Small intestine (tissue), 16 donors: ENCODE measurements around the gene DPP6. TPM values are rescaled to one million over a fixed set of nuclear protein-coding genes. Genes with fewer than 3 reads are reported as not detected.
"Not testable (repeated sequence)": the region's sequence is repeated elsewhere in the genome, so short reads cannot be mapped to it uniquely, and the experiment has no call there.

Experiments
- DNase-seq, 2 donors: peaks; one replicate each; pipeline versions ENCODE4 v3.0.0 to v3.0.0-alpha.2; 2013
- FAIRE-seq: peaks from 2 replicates; lab custom pipeline; 2012; peaks lifted over from hg19 to GRCh38; lab: Jason Lieb, UNC
- H3K27ac ChIP-seq, 3 donors: one replicate each; pipeline ENCODE4 v1.5.1; 2013; ENCODE audit warnings: low read length in 2 of 3, mild to moderate bottlenecking in 2 of 3, control low read depth in 1 of 3, inconsistent platforms in 1 of 3, low read depth in 1 of 3, moderate library complexity in 1 of 3
- H3K27me3 ChIP-seq, 3 donors: one replicate each; pipeline ENCODE4 v1.6.1; 2013; ENCODE audit warnings: low read length in 3 of 3, inconsistent platforms in 1 of 3; ENCODE audit not compliant: control insufficient read depth in 3 of 3, insufficient read depth in 3 of 3
- H3K36me3 ChIP-seq, 3 donors: one replicate each; pipeline ENCODE4 v1.6.1; 2013; ENCODE audit warnings: low read length in 3 of 3, inconsistent platforms in 1 of 3, low read depth in 1 of 3, mild to moderate bottlenecking in 1 of 3, moderate library complexity in 1 of 3; ENCODE audit not compliant: control insufficient read depth in 3 of 3, insufficient read depth in 2 of 3
- H3K4me1 ChIP-seq, 3 donors: one replicate each; pipeline ENCODE4 v1.6.1; 2013; ENCODE audit warnings: low read length in 2 of 3, inconsistent platforms in 1 of 3, low read depth in 1 of 3, mild to moderate bottlenecking in 1 of 3, moderate library complexity in 1 of 3; ENCODE audit not compliant: control insufficient read depth in 3 of 3, insufficient read depth in 2 of 3
- H3K4me3 ChIP-seq, 3 donors: one replicate each; pipeline ENCODE4 v1.5.1; 2013; ENCODE audit warnings: low read length in 3 of 3, control low read depth in 1 of 3, inconsistent platforms in 1 of 3, low read depth in 1 of 3, mild to moderate bottlenecking in 1 of 3, moderate library complexity in 1 of 3
- H3K9me3 ChIP-seq, 2 donors: one replicate each; pipeline ENCODE4 v1.6.1; 2013; ENCODE audit warnings: low read depth in 1 of 2, low read length in 1 of 2; ENCODE audit not compliant: control insufficient read depth in 2 of 2, insufficient read depth in 1 of 2
- WGBS, 3 donors: extraction: QIAGEN DNeasy Blood & Tissue Kit; methylation state at CpG; one replicate each; pipeline ENCODE4 v1.1.7; 2013; 5-methylcytosine and 5-hydroxymethylcytosine counted together
- long read RNA-seq, 10 donors: transcript quantifications; one replicate each; lab custom pipeline, GENCODE V29; 2026
- polyA plus RNA-seq, 4 donors: library from polyadenylated mRNA; stranded (reverse) in 3 of 4; unstranded in 1 of 4; fragments of 200-250 nt in 3 of 4; fragments of 120-200 nt in 1 of 4; gene quantifications; one replicate each; pipeline versions ENCODE4 v1.2.1 to v1.2.3, GENCODE V29; 2013
- donor health status: healthy with polysubstance abuse.
- donor health status: control.
- donor health status: control.
- donor health status: Bipolar disorder and iron deficiency.
- donor health status: healthy.

The DPP6 gene
- 1 to 10 TPM in 1 of 4 donors, under 1 TPM in 1, not detected in 2; 0.80 to 1.8 TPM for polyA plus RNA-seq
- long read RNA-seq, donor 1 = 0 reads
- long read RNA-seq, donor 2 = 0 reads
- long read RNA-seq, donor 3 = 0 reads
- long read RNA-seq, donor 4 = 0 reads
- long read RNA-seq, donor 5, partial matches to known transcripts = 0 of 1 reads
- long read RNA-seq, donor 5, other reads (novel, unspliced or antisense) = 0 of 1 reads
- long read RNA-seq, donor 6 = 0 reads
- long read RNA-seq, donor 7 = 0 reads
- long read RNA-seq, donor 8 = 0 reads
- long read RNA-seq, donor 9 = 0 reads
- long read RNA-seq, donor 10 = 0 reads

GRCh38 chr7:154051643-154052529 is at the start of gene DPP6:
Gene DPP6 (plus strand): TSS chr7:154052398.
- not testable (repeated sequence) for H3K36me3 ChIP-seq, FAIRE-seq, DNase-seq, H3K27ac ChIP-seq, H3K4me1 ChIP-seq, H3K9me3 ChIP-seq, H3K4me3 ChIP-seq, H3K27me3 ChIP-seq
- 6 to 16% (median 9%) methylated on average over 25 to 72 of the region's 81 CpGs for WGBS, 3 donors

- H3K36me3 ChIP-seq, H3K27ac ChIP-seq, H3K4me3 ChIP-seq, H3K9me3 ChIP-seq, H3K4me1 ChIP-seq, FAIRE-seq, DNase-seq, H3K27me3 ChIP-seq: not testable (repeated sequence)
- WGBS, 3 donors = 69 to 73% (median 71%) methylated on average over 2 of the region's 3 CpGs
Observed at GRCh38 chr7:154009423-154009911, 42.7 kb upstream of the DPP6 start.

GRCh38 chr7:154010726-154011568 is 41.3 kb upstream of the DPP6 start:
- H3K27ac ChIP-seq, DNase-seq, H3K9me3 ChIP-seq, H3K4me3 ChIP-seq, FAIRE-seq, H3K4me1 ChIP-seq, H3K27me3 ChIP-seq, H3K36me3 ChIP-seq: not testable (repeated sequence)
- 70 to 85% (median 78%) methylated on average over 4 of the region's 4 CpGs for WGBS, 3 donors

- not testable (repeated sequence) for H3K4me3 ChIP-seq, H3K36me3 ChIP-seq, FAIRE-seq, H3K27ac ChIP-seq, H3K27me3 ChIP-seq, H3K9me3 ChIP-seq, DNase-seq, H3K4me1 ChIP-seq
- 49 to 60% (median 59%) methylated on average over 3 of the region's 3 CpGs for WGBS, 3 donors
Observed at GRCh38 chr7:154012800-154013199, 39.4 kb upstream of the DPP6 start.

- not testable (repeated sequence) for H3K36me3 ChIP-seq, H3K4me3 ChIP-seq, H3K27ac ChIP-seq, FAIRE-seq, H3K27me3 ChIP-seq, DNase-seq, H3K9me3 ChIP-seq, H3K4me1 ChIP-seq
- 87 to 90% (median 88%) methylated on average over 6 of the region's 6 CpGs for whole genome bisulfite sequencing, 3 donors
Observed at GRCh38 chr7:154015636-154016035, 36.6 kb upstream of the DPP6 start.

- not testable (repeated sequence) for DNase-seq, H3K9me3 ChIP-seq, H3K27ac ChIP-seq, H3K27me3 ChIP-seq, H3K4me3 ChIP-seq, H3K4me1 ChIP-seq, FAIRE-seq, H3K36me3 ChIP-seq
- WGBS, 3 donors = 73 to 82% (median 81%) methylated on average over 2 of the region's 2 CpGs
Observed at GRCh38 chr7:154018354-154018753, 33.8 kb upstream of the DPP6 start.

- H3K4me1 ChIP-seq, H3K9me3 ChIP-seq, H3K36me3 ChIP-seq, FAIRE-seq, DNase-seq, H3K27me3 ChIP-seq, H3K4me3 ChIP-seq, H3K27ac ChIP-seq: not testable (repeated sequence)
- WGBS, 3 donors = 78 to 91% (median 87%) methylated on average over 6 to 8 of the region's 8 CpGs
Observed at GRCh38 chr7:154027805-154028204, 24.4 kb upstream of the DPP6 start.
